Stomach (tissue), 4 donors: ENCODE results near the gene ODF2.

Source experiments
- CTCF ChIP-seq, 7 experiments: fragments of 450-650 bp in 4 of 7; fragments of 200-600 bp in 3 of 7; sonication (generic) in 3 of 7; IDR thresholded peaks; one replicate each; pipeline ENCODE4 v1.5.1; 2016 to 2019; ENCODE audit warnings: antibody characterized with exemption in 7 of 7, control low read depth in 2 of 7, mild to moderate bottlenecking in 1 of 7
- EP300 ChIP-seq: sonication (generic); formaldehyde crosslinking; IDR thresholded peaks from one replicate; pipeline ENCODE4 v1.6.1; 2017; ENCODE audit warnings: antibody characterized with exemption
- POLR2A ChIP-seq, 4 donors: fragments of 450-650 bp; IDR thresholded peaks; one replicate each; pipeline ENCODE4 v1.6.1; 2016; ENCODE audit warnings: antibody characterized with exemption in 4 of 4, control low read depth in 2 of 4, mild to moderate bottlenecking in 1 of 4, moderate library complexity in 1 of 4
- POLR2AphosphoS5 ChIP-seq, 3 donors: sonication (generic); formaldehyde crosslinking; IDR thresholded peaks; one replicate each; pipeline ENCODE4 v1.6.1; 2016; ENCODE audit warnings: antibody characterized with exemption in 3 of 3

- TF ChIP-seq CTCF (IDR thresholded peaks at IDR 0.05), result no peak
- no peak for TF ChIP-seq POLR2A (IDR thresholded peaks at IDR 0.05)
- no peak for TF ChIP-seq POLR2AphosphoS5 (IDR thresholded peaks at IDR 0.05)
- TF ChIP-seq EP300, result no peak
Observed at GRCh38 chr9:128416432-128417019, 39.3 kb upstream of the ODF2 start.
